HG02884 (cell line): Measurements from ENCODE around the gene MOB2.
A peak's percentile ranks its signal among the peaks of the same experiment; 100 is the strongest.

Experiments
- ATAC-seq: cut with Tn5 transposase; IDR thresholded peaks from one replicate; pipeline ENCODE4 v1.9.1; 2021; ENCODE audit warnings: mild to moderate bottlenecking, moderate library complexity; ENCODE audit not compliant: unreplicated experiment

Gene MOB2

DNA sequence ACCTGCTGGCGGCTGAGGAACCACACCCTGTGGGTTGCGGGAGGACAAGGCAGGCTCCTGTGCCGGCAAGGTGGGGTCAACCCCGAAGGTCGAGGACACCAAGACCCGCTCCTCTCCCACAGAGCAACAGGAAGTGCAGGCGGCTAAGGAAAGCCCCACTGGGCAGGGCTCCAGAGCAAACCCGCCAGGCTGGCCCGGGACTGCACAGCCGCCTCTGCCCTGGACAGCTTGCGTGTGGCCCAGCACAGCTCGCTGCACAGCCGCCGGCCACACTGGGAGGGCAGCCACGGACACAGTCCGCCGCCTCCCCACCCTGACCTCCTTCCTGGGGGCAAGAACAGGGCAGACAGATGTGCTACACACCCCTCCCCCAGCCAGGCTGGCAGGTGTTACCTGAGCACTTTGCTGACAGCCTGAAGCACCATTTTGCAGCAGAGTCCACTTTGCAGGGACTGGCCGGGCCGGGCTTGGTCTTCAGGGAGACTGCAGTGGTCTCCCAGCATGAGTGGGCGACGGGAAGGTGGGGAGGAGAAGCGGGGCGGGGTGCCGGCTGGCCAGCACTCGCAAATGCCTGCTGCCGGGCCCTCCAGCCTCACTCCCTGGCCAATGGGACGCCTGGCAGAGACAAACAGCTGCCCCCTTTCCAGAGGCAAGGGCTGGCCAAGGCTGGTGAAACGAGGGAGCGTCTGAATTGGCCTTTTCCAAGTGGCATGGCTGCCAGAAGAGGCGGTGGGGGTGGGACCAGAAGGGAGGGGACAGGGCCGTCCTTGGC is at the start of gene MOB2:
MOB2 (minus strand) TSS at position 726 of the 772 bp plus-strand sequence; CDS start at position 503, 223 bp downstream.
- no peak for ATAC-seq

GRCh38 chr11:1534682-1535081 is 48.1 kb upstream of the MOB2 start:
- no peak for ATAC-seq

- no peak for ATAC-seq
Measured at GRCh38 chr11:1534171-1534570, 47.6 kb upstream of the MOB2 start.

DNA sequence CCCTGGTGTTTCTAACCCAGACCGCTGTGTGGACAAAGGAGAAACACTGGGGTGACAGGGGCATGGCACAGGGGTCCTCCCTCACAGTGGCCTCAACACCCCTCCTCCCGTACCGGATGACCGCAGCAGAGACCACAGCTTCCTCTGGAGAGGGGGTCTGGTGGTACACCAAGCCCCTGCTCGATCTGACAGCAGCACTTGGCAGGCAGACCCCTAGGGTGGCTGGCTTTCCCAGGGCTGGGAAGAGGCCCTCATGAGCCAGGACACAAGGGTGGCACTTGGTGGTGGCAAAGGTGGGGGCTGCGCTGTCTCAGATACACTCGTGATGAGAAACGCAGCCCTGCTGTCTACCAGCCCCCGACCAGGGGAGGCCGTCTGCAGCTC is 46.8 kb upstream of the MOB2 start:
- no peak for ATAC-seq

GRCh38 chr11:1532606-1533341 is 46.2 kb upstream of the MOB2 start:
- no peak for ATAC-seq

DNA sequence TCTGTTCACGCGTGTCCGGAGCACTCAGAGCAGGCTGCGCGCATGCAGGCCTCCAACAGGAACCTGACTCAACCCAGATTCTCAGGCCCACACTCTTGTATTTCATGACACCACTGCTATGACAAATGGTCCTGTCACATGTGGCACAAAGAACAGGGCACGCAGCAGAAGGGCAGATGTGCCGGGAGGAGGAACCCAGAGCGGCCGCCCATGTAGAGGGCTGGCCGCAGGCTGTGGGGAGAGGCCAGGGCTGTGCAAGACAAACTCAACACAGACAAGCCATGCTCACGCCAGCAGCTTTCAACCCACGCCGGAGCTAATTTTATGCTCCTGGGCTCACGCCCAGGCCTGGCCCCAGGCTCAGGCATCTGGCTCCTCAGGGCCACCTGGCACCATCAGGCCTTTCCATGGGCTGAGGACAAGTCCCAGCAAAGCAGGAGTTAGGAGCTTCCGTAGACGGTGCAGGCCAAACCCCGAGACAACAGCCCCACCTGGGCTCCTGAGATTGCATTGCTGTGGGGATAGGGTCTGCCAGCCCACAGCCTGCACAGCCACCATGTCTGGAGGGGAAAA is 45.5 kb upstream of the MOB2 start:
- ATAC-seq = no peak

- ATAC-seq = no peak
Measured at GRCh38 chr11:1531449-1532013, 45.0 kb upstream of the MOB2 start.

- ATAC-seq = no peak
Measured at GRCh38 chr11:1530686-1531448, 44.3 kb upstream of the MOB2 start.

- no peak for ATAC-seq
Measured at GRCh38 chr11:1529774-1530173, 43.2 kb upstream of the MOB2 start.

GRCh38 chr11:1529286-1529685 is 42.7 kb upstream of the MOB2 start:
- no peak for ATAC-seq

GRCh38 chr11:1528710-1529109 is 42.1 kb upstream of the MOB2 start:
- ATAC-seq = no peak

DNA sequence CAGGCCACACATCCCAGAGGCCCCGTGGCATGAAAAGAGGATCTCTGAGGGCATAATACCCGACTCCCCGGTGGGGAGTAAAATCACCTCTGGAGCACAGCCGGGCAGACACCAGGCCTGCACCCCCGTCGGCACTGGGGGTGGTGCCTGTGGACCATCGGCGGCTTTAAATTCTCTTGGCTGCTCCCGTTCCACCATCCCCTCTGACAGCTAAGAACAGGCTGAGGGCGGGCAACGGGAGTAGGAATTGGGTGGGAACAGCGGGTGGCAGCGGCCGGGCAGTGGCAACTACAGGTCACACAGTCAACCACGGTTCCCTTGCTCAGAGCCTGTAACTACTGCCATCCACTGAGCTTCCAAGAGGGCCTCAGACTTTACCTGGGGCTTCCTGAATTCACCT is 40.2 kb upstream of the MOB2 start:
- no peak for ATAC-seq

GRCh38 chr11:1523779-1524178 is 37.2 kb upstream of the MOB2 start:
- no peak for ATAC-seq

GRCh38 chr11:1523077-1523476 is 36.5 kb upstream of the MOB2 start:
- no peak for ATAC-seq

DNA sequence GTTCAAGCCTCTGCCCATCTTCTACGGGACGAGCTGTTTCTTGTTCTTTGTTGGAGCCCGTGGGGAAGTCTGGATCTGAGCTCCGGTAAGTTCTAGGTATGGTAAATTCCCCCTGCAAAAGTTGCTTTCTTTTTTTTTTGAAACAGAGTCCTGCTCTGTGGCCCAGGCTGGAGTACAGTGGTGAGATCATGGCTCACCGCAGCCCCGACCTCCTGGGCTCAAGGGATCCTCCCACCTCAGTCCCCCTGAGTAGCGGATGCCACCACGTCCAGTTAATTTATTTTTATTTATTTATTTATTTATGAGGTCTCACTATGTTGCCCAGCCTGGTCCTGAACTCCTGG is 35.5 kb upstream of the MOB2 start:
- ATAC-seq = peak; percentile 21

DNA sequence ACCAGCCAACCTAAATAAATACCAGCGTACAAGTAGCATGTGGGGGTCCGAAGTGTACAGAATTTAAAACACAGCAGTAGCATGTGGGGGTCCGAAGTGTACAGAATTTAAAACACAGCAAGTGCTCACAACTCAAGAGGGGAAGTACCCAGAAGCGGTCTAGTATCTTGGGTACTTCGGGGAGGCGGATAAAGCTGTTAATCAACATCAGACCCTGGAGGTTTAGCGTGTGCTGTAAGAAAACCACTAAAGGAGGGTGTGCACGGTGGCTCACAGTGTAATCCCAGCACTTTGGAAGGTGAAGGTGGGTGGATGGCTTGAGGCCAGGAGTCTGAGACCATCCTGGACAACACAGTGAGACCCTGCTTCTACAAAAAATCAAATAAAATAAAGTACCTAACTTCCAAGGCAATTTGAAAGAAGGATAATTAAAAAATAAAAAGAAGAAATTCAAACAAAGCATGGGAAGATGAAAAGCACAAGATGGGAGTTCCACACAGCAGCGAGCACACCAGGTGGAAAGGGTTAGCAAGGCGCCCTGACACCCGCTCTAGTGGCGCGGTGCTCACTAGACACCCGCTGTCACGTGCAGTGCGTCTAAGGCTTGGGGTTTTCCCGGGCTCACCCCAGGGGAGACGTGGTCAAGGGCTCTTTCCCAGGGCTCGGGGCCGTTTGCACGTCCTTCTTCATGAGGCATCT is 35.0 kb upstream of the MOB2 start:
- peak; percentile 81 for ATAC-seq

GRCh38 chr11:1520663-1521267 is 34.2 kb upstream of the MOB2 start:
- no peak for ATAC-seq

DNA sequence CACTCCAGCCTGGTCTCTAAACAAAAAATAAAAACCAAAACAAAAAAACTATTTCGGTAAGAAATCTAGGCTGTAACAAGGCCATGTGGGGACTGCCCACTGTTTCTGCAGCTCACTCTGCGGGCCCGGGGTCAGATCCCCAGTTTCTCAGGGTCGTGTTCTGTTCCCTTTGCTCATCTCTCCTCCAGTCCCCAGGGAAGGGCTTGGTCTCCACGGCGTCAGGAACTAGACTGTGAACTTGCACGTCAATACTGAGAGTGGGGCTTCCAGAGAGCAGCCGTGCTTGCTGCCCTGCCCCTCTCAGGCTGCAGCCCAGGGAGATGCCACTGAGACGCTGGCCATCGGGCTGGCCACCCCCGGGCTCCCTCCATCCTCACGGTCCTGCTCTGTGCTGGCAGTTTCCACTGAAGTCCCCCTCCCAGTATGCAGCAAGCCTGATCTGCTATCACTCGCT is 33.7 kb upstream of the MOB2 start:
- no peak for ATAC-seq

DNA sequence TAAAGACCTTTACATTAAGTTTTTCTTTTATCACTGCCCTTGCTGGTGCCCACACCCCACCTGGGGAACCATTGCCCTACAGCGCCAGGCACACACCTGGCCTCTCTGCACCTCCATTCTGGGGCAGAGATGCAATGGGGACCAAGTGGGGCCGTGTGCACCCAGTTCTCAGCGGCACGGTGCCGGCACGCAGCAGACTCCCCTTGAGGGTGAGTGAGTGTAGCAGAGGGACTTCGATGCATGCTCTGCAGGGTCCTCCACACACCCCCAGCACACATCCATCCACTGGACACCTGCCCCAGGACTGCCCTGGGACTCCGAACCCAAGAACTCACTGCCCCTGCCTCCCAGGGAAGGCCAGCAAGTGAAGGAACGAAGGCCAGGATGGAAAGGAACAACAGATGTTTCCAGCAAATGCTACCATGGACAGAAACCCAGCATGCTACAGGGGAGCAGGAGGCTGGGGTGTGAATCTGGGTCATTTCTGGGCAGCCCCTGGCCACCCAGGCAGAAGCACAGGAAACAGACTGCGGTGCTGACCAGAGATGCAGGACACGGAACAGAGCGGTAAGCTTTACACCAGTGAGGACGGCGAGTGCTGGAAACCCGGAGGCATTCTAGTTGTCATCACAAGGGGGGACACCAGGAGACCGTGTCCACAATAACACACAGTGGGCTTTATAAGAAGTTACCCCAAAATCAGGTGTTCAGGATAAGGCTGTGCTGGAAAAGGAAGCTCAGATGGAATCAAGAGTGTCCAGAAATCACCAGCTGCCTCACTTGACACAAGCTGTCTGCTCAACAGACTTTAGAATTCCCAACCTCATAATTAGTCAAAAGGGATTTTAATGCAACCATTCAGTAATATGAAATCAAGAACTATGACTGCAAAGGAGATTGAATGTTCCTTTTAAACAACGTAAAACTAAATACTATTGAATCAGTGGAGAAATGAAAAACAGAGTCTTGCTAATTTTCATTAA is 32.7 kb upstream of the MOB2 start:
- no peak for ATAC-seq
